Measurements from ENCODE around the gene INIP.

INIP gene

DNA sequence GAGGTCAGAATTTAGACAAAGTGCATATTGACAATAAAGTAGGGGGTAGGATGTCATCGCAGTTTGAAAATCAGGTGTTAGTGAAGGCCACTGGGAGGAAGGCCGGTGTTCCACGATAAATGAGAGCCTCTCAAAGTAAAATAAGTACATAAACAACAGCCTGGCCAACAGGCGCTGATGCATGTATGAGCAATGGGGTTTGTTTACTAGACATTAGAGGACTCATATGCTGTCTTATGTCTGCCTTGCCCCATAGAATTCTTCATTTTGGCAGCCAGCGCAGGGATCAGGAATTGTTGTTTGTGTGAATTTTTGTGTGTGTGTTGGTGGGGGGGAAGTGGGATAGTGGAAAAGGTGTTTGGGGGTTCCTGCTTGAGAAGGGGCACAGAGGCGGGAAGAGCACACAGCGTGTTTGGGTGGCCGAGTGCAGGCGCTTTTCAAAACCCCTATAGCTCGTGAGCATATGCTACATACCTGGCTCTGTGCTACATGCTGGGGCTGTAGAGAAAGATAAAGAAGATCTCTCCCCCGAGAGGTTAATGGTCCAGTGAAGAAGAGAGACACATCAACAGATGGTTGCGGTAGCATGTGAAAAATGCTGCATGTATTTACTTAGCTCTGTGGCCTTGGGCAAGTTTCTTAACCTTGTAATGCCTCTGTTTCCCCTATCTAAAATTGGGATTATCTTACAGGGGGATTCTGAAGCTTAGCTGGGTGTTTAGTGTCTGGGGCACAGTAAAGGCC, 44.2 kb upstream of the INIP start:
- no peak for TF ChIP-seq RAD21 (IDR thresholded peaks at IDR 0.05; ENCODE audit: low read depth)
- TF ChIP-seq EGR1 (IDR thresholded peaks at IDR 0.05), result no peak
- TF ChIP-seq, protein P1, sequence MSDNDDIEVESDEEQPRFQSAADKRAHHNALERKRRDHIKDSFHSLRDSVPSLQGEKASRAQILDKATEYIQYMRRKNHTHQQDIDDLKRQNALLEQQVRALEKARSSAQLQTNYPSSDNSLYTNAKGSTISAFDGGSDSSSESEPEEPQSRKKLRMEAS (IDR thresholded peaks at IDR 0.05), result no peak
- TF ChIP-seq, protein P2, sequence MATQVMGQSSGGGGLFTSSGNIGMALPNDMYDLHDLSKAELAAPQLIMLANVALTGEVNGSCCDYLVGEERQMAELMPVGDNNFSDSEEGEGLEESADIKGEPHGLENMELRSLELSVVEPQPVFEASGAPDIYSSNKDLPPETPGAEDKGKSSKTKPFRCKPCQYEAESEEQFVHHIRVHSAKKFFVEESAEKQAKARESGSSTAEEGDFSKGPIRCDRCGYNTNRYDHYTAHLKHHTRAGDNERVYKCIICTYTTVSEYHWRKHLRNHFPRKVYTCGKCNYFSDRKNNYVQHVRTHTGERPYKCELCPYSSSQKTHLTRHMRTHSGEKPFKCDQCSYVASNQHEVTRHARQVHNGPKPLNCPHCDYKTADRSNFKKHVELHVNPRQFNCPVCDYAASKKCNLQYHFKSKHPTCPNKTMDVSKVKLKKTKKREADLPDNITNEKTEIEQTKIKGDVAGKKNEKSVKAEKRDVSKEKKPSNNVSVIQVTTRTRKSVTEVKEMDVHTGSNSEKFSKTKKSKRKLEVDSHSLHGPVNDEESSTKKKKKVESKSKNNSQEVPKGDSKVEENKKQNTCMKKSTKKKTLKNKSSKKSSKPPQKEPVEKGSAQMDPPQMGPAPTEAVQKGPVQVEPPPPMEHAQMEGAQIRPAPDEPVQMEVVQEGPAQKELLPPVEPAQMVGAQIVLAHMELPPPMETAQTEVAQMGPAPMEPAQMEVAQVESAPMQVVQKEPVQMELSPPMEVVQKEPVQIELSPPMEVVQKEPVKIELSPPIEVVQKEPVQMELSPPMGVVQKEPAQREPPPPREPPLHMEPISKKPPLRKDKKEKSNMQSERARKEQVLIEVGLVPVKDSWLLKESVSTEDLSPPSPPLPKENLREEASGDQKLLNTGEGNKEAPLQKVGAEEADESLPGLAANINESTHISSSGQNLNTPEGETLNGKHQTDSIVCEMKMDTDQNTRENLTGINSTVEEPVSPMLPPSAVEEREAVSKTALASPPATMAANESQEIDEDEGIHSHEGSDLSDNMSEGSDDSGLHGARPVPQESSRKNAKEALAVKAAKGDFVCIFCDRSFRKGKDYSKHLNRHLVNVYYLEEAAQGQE (IDR thresholded peaks at IDR 0.05; ENCODE audit: low read depth), result no peak
- TF ChIP-seq ZBTB7A (IDR thresholded peaks at IDR 0.05; ENCODE audit: low read depth), result no peak
- no peak for TF ChIP-seq CREB1 (IDR thresholded peaks at IDR 0.05; ENCODE audit: low read depth)
- no peak for TF ChIP-seq CEBPB (IDR thresholded peaks at IDR 0.05)
- no peak for TF ChIP-seq TAF1 (IDR thresholded peaks at IDR 0.05; ENCODE audit: low read depth)
- TF ChIP-seq TEAD4 (IDR thresholded peaks at IDR 0.05), result no peak
- no peak for TF ChIP-seq FOXM1 (IDR thresholded peaks at IDR 0.05; ENCODE audit: borderline replicate concordance, low read depth)
- no peak for TF ChIP-seq TCF12 (IDR thresholded peaks at IDR 0.05; ENCODE audit: low read depth)
- TF ChIP-seq, protein P3, sequence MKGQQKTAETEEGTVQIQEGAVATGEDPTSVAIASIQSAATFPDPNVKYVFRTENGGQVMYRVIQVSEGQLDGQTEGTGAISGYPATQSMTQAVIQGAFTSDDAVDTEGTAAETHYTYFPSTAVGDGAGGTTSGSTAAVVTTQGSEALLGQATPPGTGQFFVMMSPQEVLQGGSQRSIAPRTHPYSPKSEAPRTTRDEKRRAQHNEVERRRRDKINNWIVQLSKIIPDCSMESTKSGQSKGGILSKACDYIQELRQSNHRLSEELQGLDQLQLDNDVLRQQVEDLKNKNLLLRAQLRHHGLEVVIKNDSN (IDR thresholded peaks at IDR 0.05), result no peak
- no peak for TF ChIP-seq EP300 (IDR thresholded peaks at IDR 0.05; ENCODE audit: borderline replicate concordance)
- no peak for TF ChIP-seq YY1 (IDR thresholded peaks at IDR 0.05; ENCODE audit: low read depth)
- no peak for TF ChIP-seq NFIC (IDR thresholded peaks at IDR 0.05)

DNA sequence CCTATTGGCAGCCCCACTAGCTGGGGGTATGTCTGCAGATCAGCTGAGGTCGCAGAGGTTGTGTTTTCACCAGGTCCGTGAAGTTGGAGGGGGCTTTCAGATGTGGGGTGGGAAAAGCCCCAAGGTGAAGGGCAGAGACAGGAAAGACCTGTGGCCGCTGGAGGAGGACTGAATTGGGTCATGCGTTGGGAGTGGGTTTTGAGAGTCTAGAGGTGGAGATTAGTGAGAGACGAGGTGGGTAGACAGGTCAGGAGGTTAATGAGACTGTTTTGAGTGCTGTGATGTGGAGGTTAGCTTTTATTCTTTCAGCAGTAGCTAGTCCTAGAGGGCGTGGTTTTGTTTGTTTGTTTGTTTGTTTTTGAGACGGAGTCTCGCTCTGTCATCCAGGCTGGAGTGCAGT, 42.9 kb upstream of the INIP start:
- TF ChIP-seq TAF1 (IDR thresholded peaks at IDR 0.05; ENCODE audit: low read depth) (no peak), ZBTB7A (IDR thresholded peaks at IDR 0.05; ENCODE audit: low read depth) (no peak), EGR1 (IDR thresholded peaks at IDR 0.05) (no peak)
- TF ChIP-seq, protein P3 (IDR thresholded peaks at IDR 0.05), result no peak

DNA sequence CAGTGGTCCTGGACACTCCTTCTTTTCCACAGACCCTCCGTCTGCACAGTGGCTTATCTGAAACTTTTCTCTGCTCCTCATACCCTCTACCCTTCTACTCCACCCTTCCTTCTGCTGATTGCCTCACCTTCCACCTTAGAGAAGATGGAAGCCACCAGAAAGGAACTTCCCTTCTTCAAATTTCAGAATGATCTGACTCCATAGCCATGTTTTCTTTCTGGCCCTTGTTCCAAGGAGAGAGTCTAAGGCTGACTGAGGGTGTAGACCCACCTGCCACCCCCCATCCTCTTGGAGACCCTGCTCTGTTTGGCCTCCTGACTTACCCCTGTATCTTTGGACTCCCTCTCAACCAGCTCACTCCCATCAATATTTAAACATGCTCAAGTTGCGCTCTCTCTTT, 40.0 kb upstream of the INIP start:
- TF ChIP-seq, protein P1 (IDR thresholded peaks at IDR 0.05), result no peak
- TF ChIP-seq FOXM1 (IDR thresholded peaks at IDR 0.05; ENCODE audit: borderline replicate concordance, low read depth) (no peak), RAD21 (IDR thresholded peaks at IDR 0.05; ENCODE audit: low read depth) (no peak), CREB1 (IDR thresholded peaks at IDR 0.05; ENCODE audit: low read depth) (no peak), TCF12 (IDR thresholded peaks at IDR 0.05; ENCODE audit: low read depth) (no peak), CEBPB (IDR thresholded peaks at IDR 0.05) (no peak)

DNA sequence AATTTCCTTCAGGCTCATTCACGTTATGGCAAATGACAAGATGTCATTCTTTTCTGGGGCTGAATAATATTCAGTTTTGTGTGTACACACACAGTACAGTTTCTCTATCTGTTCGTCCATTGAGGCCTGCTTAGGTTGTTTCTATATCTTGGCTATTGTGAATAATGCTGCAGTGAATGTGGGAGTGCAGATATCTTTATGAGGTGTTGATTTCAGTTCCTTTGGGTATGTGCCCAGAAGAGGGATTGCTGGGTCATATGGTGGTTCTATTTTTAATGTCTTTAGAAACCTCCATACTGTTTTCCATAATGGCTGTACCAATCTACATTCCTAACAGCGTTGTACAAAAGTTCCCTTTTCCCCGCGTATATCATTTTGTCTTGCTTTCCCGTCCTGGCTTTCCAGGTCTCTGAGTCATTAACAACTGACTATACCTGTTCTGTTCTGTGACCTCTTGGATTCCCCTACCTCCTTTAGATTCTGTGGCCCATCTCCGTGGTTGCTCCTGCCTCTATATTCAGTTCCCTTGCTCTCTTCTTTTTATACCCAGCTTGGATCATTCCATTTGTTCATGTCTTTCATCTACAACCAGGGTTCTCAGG, 39.5 kb upstream of the INIP start:
- TF ChIP-seq YY1 (IDR thresholded peaks at IDR 0.05; ENCODE audit: low read depth), result no peak
- no peak for TF ChIP-seq ZBTB7A (IDR thresholded peaks at IDR 0.05; ENCODE audit: low read depth)
- no peak for TF ChIP-seq CREB1 (IDR thresholded peaks at IDR 0.05; ENCODE audit: low read depth)
- TF ChIP-seq, protein P2 (IDR thresholded peaks at IDR 0.05; ENCODE audit: low read depth), result no peak
- TF ChIP-seq, protein P3 (IDR thresholded peaks at IDR 0.05), result no peak
- TF ChIP-seq RAD21 (IDR thresholded peaks at IDR 0.05; ENCODE audit: low read depth), result no peak
- no peak for TF ChIP-seq FOXM1 (IDR thresholded peaks at IDR 0.05; ENCODE audit: borderline replicate concordance, low read depth)
- TF ChIP-seq TCF12 (IDR thresholded peaks at IDR 0.05; ENCODE audit: low read depth), result no peak
- TF ChIP-seq EP300 (IDR thresholded peaks at IDR 0.05; ENCODE audit: borderline replicate concordance), result no peak
- TF ChIP-seq TAF1 (IDR thresholded peaks at IDR 0.05; ENCODE audit: low read depth), result no peak
- TF ChIP-seq CEBPB (IDR thresholded peaks at IDR 0.05), result no peak
- no peak for TF ChIP-seq NFIC (IDR thresholded peaks at IDR 0.05)
- no peak for TF ChIP-seq EGR1 (IDR thresholded peaks at IDR 0.05)
- TF ChIP-seq, protein P1 (IDR thresholded peaks at IDR 0.05), result no peak
- TF ChIP-seq TEAD4 (IDR thresholded peaks at IDR 0.05), result no peak

DNA sequence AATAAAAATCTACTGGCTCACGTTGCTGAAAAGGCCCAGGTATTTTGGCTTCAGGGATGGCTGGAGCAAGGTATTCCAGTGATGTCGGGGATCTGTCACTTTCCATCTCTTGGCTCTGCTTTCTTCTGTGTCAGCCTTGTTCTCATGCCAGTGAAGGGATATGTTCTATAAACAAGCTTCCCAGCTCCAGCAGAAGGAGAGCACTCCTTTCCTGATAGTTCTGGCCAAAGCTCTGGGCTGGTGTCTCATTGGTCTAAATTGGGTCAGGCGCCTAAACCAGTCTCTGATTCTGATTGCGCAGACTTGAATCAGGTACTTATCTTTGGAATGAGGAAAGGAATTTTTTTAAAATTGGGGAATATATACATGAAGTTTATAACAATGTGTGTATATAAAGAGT, 37.8 kb upstream of the INIP start:
- TF ChIP-seq NFIC (IDR thresholded peaks at IDR 0.05), result no peak
- TF ChIP-seq YY1 (IDR thresholded peaks at IDR 0.05; ENCODE audit: low read depth), result no peak
- TF ChIP-seq, protein P3 (IDR thresholded peaks at IDR 0.05), result no peak
- TF ChIP-seq, protein P1 (IDR thresholded peaks at IDR 0.05), result no peak
- TF ChIP-seq FOXM1 (IDR thresholded peaks at IDR 0.05; ENCODE audit: borderline replicate concordance, low read depth), result no peak
- TF ChIP-seq, protein P2 (IDR thresholded peaks at IDR 0.05; ENCODE audit: low read depth), result no peak
- no peak for TF ChIP-seq CEBPB (IDR thresholded peaks at IDR 0.05)
- no peak for TF ChIP-seq TCF12 (IDR thresholded peaks at IDR 0.05; ENCODE audit: low read depth)
- no peak for TF ChIP-seq TEAD4 (IDR thresholded peaks at IDR 0.05)
- TF ChIP-seq ZBTB7A (IDR thresholded peaks at IDR 0.05; ENCODE audit: low read depth), result no peak
- no peak for TF ChIP-seq RAD21 (IDR thresholded peaks at IDR 0.05; ENCODE audit: low read depth)
- TF ChIP-seq TAF1 (IDR thresholded peaks at IDR 0.05; ENCODE audit: low read depth), result no peak
- TF ChIP-seq EGR1 (IDR thresholded peaks at IDR 0.05), result no peak
- TF ChIP-seq EP300 (IDR thresholded peaks at IDR 0.05; ENCODE audit: borderline replicate concordance), result no peak
- TF ChIP-seq CREB1 (IDR thresholded peaks at IDR 0.05; ENCODE audit: low read depth), result no peak

Data from Ishikawa (cell line).